Measurements from ENCODE around the gene DNAH10. TPM values are rescaled to one million over a fixed set of nuclear protein-coding genes. Genes with fewer than 3 reads are reported as not detected.
A peak's percentile ranks its signal among the peaks of the same experiment; 100 is the strongest.

DNAH10 gene
- total and polyA plus RNA-seq, 4 donors = 4.5 to 18.1 (median 11.4) TPM

- Histone ChIP-seq H3K9me3 (ENCODE audit: control insufficient read depth, insufficient read depth, low read length) (no peaks in the 10 kb centered on the region), H3K36me3 (ENCODE audit: control insufficient read depth, insufficient read depth, low read length) (peaks cover 39% of the 10 kb centered on the region), H3K4me3 (ENCODE audit: low read depth, low read length) (no peak overlapping the region), H3K27me3 (ENCODE audit: control insufficient read depth, insufficient read depth, low read length) (no peaks in the 10 kb centered on the region), H3K27ac (ENCODE audit: low read depth, low read length) (no peak overlapping the region), H3K4me1 (ENCODE audit: control insufficient read depth, insufficient read depth, low read length) (peaks cover 10% of the 10 kb centered on the region)
- DNase-seq (ENCODE audit: low read depth in 4 of 6, low spot score in 6 of 6) = no peak
- 70% methylated on average over 4 of the region's 6 CpGs for WGBS (ENCODE audit: insufficient coverage)
These were observed 4.5 kb upstream of the DNAH10 start for GRCh38 chr12:123757561-123757960.

DNA sequence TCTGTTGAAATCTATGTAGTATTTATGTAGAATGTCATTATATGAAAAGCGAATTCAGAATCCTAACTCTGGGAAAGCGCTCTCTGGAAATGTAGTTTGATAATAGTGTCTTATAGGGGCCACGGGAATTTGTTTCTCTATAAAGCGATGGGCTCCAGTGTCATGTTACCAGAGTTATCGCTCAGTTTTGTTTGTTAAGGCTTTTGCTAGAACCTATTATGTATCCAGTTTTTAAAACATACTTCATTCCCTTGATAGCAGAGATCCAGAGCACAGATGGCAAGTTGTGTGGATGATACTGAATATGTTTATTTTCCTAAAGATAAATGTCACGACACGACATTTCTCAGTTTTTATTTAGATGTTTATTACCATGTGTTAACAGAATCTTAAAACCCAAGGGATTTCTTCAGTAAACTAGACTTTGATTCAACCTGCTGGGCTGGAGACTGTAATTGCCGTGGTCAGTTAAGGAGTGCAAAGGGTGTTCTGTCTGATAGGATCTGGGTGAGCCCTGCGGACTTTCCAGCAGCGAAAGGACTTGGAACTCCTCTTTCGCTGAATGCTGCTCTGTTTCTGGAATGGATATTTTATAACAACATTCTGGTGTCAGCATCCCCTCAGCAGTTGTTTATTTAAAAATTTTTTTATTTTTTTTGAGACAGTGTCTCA, 1.7 kb upstream of the DNAH10 start:
- no peak overlapping the region for H3K4me3 ChIP-seq (ENCODE audit: low read depth, low read length)
- H3K36me3 ChIP-seq (ENCODE audit: control insufficient read depth, insufficient read depth, low read length) = peaks cover 15% of the 10 kb centered on the region
- H3K27ac ChIP-seq (ENCODE audit: low read depth, low read length) = no peak overlapping the region
- H3K4me1 ChIP-seq (ENCODE audit: control insufficient read depth, insufficient read depth, low read length) = peaks cover 13% of the 10 kb centered on the region
- no peaks in the 10 kb centered on the region for H3K27me3 ChIP-seq (ENCODE audit: control insufficient read depth, insufficient read depth, low read length)
- peak in 1 of 6 donors; percentile 58 for DNase-seq (ENCODE audit: low read depth in 4 of 6, low spot score in 6 of 6)
- no peaks in the 10 kb centered on the region for H3K9me3 ChIP-seq (ENCODE audit: control insufficient read depth, insufficient read depth, low read length)
- WGBS (ENCODE audit: insufficient coverage) = 100% methylated on average over 2 of the region's 11 CpGs

- peaks cover 13% of the 10 kb centered on the region for H3K4me1 ChIP-seq (ENCODE audit: control insufficient read depth, insufficient read depth, low read length)
- no peak overlapping the region for H3K27ac ChIP-seq (ENCODE audit: low read depth, low read length)
- 31% methylated on average over 13 of the region's 15 CpGs for WGBS (ENCODE audit: insufficient coverage)
- H3K27me3 ChIP-seq (ENCODE audit: control insufficient read depth, insufficient read depth, low read length) = no peaks in the 10 kb centered on the region
- no peak overlapping the region for H3K4me3 ChIP-seq (ENCODE audit: low read depth, low read length)
- no peak for DNase-seq (ENCODE audit: low read depth in 4 of 6, low spot score in 6 of 6)
- H3K36me3 ChIP-seq (ENCODE audit: control insufficient read depth, insufficient read depth, low read length) = no peaks in the 10 kb centered on the region
- H3K9me3 ChIP-seq (ENCODE audit: control insufficient read depth, insufficient read depth, low read length) = no peaks in the 10 kb centered on the region
These were observed 583 bp downstream of the DNAH10 start for GRCh38 chr12:123762715-123763052.

DNA sequence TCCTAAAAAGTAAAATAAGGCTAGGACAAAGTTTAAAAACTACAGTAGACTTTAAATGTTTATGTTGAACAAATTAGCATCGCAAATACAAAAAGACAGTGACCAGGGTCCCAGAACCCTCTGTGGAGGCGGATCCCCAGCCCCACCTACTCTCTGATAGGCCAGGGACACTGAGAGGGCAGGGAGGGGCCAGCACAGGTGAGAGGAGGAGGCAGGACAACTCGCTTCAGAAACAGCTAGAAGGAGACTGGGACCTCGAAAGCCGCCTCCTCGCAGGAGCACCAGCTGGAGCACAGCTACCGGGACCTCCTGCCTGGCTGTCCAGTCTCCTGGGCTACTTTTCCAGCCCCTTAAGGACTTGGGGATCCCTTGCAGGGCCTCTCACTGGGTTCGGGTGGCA, 992 bp downstream of the DNAH10 start:
- DNase-seq (ENCODE audit: low read depth in 4 of 6, low spot score in 6 of 6) = no peak
- 74% methylated on average over 3 of the region's 8 CpGs for WGBS (ENCODE audit: insufficient coverage)

DNA sequence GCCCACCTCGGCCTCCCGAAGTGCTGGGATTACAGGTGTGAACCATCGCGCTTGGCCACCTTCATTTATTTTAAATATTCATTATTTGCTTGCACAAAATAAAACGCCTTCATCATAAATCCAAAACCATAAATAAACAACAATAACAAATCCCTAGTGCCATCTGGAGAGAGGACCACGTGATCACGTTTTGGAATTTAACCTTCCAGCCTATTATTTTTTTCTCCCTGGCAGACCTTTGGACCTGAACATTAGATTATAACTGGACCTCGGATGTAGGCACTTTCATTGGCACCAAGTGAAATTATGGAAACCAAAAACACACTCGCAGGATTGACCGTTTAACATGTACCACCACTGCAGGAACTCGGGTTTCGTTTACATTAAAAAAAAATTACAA, 2.0 kb downstream of the DNAH10 start:
- Histone ChIP-seq H3K4me1 (ENCODE audit: control insufficient read depth, insufficient read depth, low read length) (peaks cover 13% of the 10 kb centered on the region), H3K9me3 (ENCODE audit: control insufficient read depth, insufficient read depth, low read length) (no peaks in the 10 kb centered on the region), H3K36me3 (ENCODE audit: control insufficient read depth, insufficient read depth, low read length) (no peaks in the 10 kb centered on the region), H3K4me3 (ENCODE audit: low read depth, low read length) (no peak overlapping the region), H3K27ac (ENCODE audit: low read depth, low read length) (no peak overlapping the region), H3K27me3 (ENCODE audit: control insufficient read depth, insufficient read depth, low read length) (no peaks in the 10 kb centered on the region)
- WGBS (ENCODE audit: insufficient coverage) = 97% methylated on average over 6 of the region's 12 CpGs
- no peak for DNase-seq (ENCODE audit: low read depth in 4 of 6, low spot score in 6 of 6)

More for the DNA sequence above, 992 bp downstream of the DNAH10 start:
- H3K4me1 ChIP-seq (ENCODE audit: control insufficient read depth, insufficient read depth, low read length) = peaks cover 13% of the 10 kb centered on the region
- no peaks in the 10 kb centered on the region for H3K9me3 ChIP-seq (ENCODE audit: control insufficient read depth, insufficient read depth, low read length)
- no peak overlapping the region for H3K27ac ChIP-seq (ENCODE audit: low read depth, low read length)
- no peak overlapping the region for H3K4me3 ChIP-seq (ENCODE audit: low read depth, low read length)
- H3K36me3 ChIP-seq (ENCODE audit: control insufficient read depth, insufficient read depth, low read length) = no peaks in the 10 kb centered on the region
- no peaks in the 10 kb centered on the region for H3K27me3 ChIP-seq (ENCODE audit: control insufficient read depth, insufficient read depth, low read length)

DNA sequence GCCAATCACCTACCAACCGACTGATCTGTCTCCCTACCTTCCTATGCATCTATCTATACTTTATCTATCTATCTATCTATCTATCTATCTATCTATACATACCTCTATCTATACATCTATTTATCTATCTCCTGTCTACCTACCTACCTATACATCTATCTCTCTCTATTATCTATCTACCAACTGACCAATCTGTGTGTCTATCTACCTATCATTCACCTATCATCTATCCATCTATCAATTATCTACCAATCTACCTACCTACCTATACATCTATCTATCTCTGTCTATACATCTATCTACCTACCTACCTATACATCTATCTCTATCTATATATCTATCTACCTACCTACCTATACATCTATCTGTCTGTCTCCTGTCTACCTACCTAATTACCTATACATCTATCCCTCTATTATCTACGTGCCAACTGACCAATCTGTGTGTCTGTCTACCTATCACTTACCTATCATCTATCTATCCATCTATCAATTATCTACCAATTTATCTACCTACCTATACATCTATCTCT, 3.5 kb downstream of the DNAH10 start:
- Histone ChIP-seq H3K4me3 (ENCODE audit: low read depth, low read length) (no peak overlapping the region), H3K27me3 (ENCODE audit: control insufficient read depth, insufficient read depth, low read length) (no peaks in the 10 kb centered on the region), H3K27ac (ENCODE audit: low read depth, low read length) (no peak overlapping the region), H3K9me3 (ENCODE audit: control insufficient read depth, insufficient read depth, low read length) (no peaks in the 10 kb centered on the region), H3K4me1 (ENCODE audit: control insufficient read depth, insufficient read depth, low read length) (peaks cover 13% of the 10 kb centered on the region), H3K36me3 (ENCODE audit: control insufficient read depth, insufficient read depth, low read length) (no peaks in the 10 kb centered on the region)
- 76% methylated on average over 2 of the region's 2 CpGs for WGBS (ENCODE audit: insufficient coverage)
- DNase-seq (ENCODE audit: low read depth in 4 of 6, low spot score in 6 of 6) = no peak

DNA sequence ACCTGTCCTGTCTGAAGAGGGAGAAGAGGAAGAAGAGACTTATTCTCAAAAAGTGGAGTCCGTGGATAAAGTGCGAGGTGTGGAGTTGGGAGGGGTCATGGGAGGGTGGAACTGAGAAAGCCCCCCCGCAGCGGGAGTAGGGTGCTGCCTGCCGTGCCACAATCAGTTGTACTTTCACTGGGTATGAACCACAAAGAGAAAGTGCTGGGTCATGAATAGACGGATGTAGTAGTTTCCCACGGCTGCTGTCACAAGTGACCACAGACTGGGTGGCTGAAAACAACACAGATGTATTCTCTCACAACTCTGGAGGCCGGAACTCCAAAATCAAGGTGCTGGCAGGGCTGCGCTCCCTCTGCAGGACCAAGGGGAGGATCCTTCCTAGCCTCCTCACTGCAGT, 5.5 kb downstream of the DNAH10 start:
- DNase-seq (ENCODE audit: low read depth in 4 of 6, low spot score in 6 of 6) = no peak
- WGBS (ENCODE audit: insufficient coverage) = 86% methylated on average over 9 of the region's 9 CpGs
- H3K4me3 ChIP-seq (ENCODE audit: low read depth, low read length) = no peak overlapping the region
- no peaks in the 10 kb centered on the region for H3K9me3 ChIP-seq (ENCODE audit: control insufficient read depth, insufficient read depth, low read length)
- no peaks in the 10 kb centered on the region for H3K27me3 ChIP-seq (ENCODE audit: control insufficient read depth, insufficient read depth, low read length)
- H3K36me3 ChIP-seq (ENCODE audit: control insufficient read depth, insufficient read depth, low read length) = no peaks in the 10 kb centered on the region
- peaks cover 2% of the 10 kb centered on the region for H3K4me1 ChIP-seq (ENCODE audit: control insufficient read depth, insufficient read depth, low read length)
- H3K27ac ChIP-seq (ENCODE audit: low read depth, low read length) = no peak overlapping the region

- Histone ChIP-seq H3K36me3 (ENCODE audit: control insufficient read depth, insufficient read depth, low read length) (no peaks in the 10 kb centered on the region), H3K9me3 (ENCODE audit: control insufficient read depth, insufficient read depth, low read length) (no peaks in the 10 kb centered on the region), H3K4me1 (ENCODE audit: control insufficient read depth, insufficient read depth, low read length) (no peaks in the 10 kb centered on the region), H3K4me3 (ENCODE audit: low read depth, low read length) (no peak overlapping the region), H3K27me3 (ENCODE audit: control insufficient read depth, insufficient read depth, low read length) (no peaks in the 10 kb centered on the region), H3K27ac (ENCODE audit: low read depth, low read length) (no peak overlapping the region)
- 95% methylated on average over 6 of the region's 7 CpGs for WGBS (ENCODE audit: insufficient coverage)
- no peak for DNase-seq (ENCODE audit: low read depth in 4 of 6, low spot score in 6 of 6)
These were observed 9.2 kb downstream of the DNAH10 start for GRCh38 chr12:123771261-123771660.

- no peak overlapping the region for H3K4me3 ChIP-seq (ENCODE audit: low read depth, low read length)
- no peaks in the 10 kb centered on the region for H3K4me1 ChIP-seq (ENCODE audit: control insufficient read depth, insufficient read depth, low read length)
- no peaks in the 10 kb centered on the region for H3K27me3 ChIP-seq (ENCODE audit: control insufficient read depth, insufficient read depth, low read length)
- DNase-seq (ENCODE audit: low read depth in 4 of 6, low spot score in 6 of 6) = no peak
- H3K36me3 ChIP-seq (ENCODE audit: control insufficient read depth, insufficient read depth, low read length) = no peaks in the 10 kb centered on the region
- no peaks in the 10 kb centered on the region for H3K9me3 ChIP-seq (ENCODE audit: control insufficient read depth, insufficient read depth, low read length)
- 90% methylated on average over 4 of the region's 5 CpGs for WGBS (ENCODE audit: insufficient coverage)
- no peak overlapping the region for H3K27ac ChIP-seq (ENCODE audit: low read depth, low read length)
These were observed 10.0 kb downstream of the DNAH10 start for GRCh38 chr12:123772074-123772473.

GRCh38 chr12:123773375-123773774, 11.3 kb downstream of the DNAH10 start:
- H3K9me3 ChIP-seq (ENCODE audit: control insufficient read depth, insufficient read depth, low read length) = no peaks in the 10 kb centered on the region
- H3K36me3 ChIP-seq (ENCODE audit: control insufficient read depth, insufficient read depth, low read length) = no peaks in the 10 kb centered on the region
- H3K4me1 ChIP-seq (ENCODE audit: control insufficient read depth, insufficient read depth, low read length) = no peaks in the 10 kb centered on the region
- H3K27ac ChIP-seq (ENCODE audit: low read depth, low read length) = no peak overlapping the region
- 50% methylated on average over 1 of the region's 1 CpG for WGBS (ENCODE audit: insufficient coverage)
- no peak for DNase-seq (ENCODE audit: low read depth in 4 of 6, low spot score in 6 of 6)
- no peaks in the 10 kb centered on the region for H3K27me3 ChIP-seq (ENCODE audit: control insufficient read depth, insufficient read depth, low read length)
- no peak overlapping the region for H3K4me3 ChIP-seq (ENCODE audit: low read depth, low read length)
